ENCODE measurements around the gene SUN3.
A peak's percentile ranks its signal among the peaks of the same experiment; 100 is the strongest.

SUN3 gene

DNA sequence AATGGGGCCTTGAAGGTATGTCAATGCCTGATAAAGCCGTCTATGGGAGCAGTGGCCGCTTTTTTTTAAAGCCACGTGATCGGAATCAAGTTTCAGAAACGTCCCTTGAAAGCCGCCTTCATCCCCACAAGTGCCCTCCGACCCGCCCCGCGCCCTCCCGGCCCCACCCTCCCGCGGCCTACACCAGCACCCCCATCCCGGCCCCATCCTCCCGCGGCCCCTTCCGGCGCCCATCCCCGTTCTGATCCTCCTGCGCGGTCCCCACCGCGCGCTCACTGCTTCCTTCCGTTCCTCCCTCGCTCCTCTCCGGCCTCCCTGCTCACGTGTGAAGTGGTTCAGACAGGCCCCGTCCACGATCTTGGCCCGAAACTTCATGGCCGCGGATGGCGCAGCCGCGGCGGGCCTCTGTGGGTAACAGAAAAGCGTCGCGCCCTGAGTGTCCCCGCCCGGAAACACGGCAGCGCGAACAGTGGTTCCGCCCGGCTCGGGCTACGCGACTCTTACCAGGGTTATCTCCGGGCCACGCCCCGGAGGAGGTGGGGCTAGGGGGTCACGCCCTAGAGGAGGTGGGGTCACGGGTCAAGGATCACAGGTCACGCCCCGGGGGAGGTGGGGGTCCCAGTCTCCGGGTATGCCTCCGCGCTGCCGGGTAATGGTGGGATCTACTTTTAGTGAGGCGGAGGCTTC is 49.6 kb downstream of the SUN3 start, which contains the start of gene HUS1:
TSS of gene HUS1 (minus strand) at position 471 of the 687 bp plus-strand sequence. CDS start at position 375, 96 bp downstream.
- Histone ChIP-seq H2AFZ (ENCODE audit: low read depth, low read length) (peak within 1 kb of the TSS; percentile 88), H3K27me3 (ENCODE audit: control insufficient read depth in 1 of 2, insufficient read depth in 1 of 2, low read length in 2 of 2) (no peaks in the 10 kb centered on the region), H3K4me1 (ENCODE audit: control insufficient read depth, insufficient read depth, low read depth, low read length) (peaks cover 2% of the 10 kb centered on the region), H3K4me3 (ENCODE audit: insufficient read depth in 1 of 2, low read depth in 1 of 2, low read length in 2 of 2) (peak within 1 kb of the TSS; percentile 76 to 96), H2BK5ac (ENCODE audit: low read depth, low read length, poor library complexity, severe bottlenecking) (no peak within 1 kb of the TSS), H3K9ac (ENCODE audit: low read length) (peak within 1 kb of the TSS; percentile 95), H3K79me1 (replicated peaks; ENCODE audit: low read length, poor library complexity, severe bottlenecking) (peaks cover 14% of the 10 kb centered on the region), H3K23ac (ENCODE audit: low read length in 2 of 2) (peak within 1 kb of the TSS in 1 of 2 experiments; percentile 57), H2AK5ac (ENCODE audit: low read length, severe bottlenecking) (no peak within 1 kb of the TSS), H2BK15ac (ENCODE audit: low read depth, poor library complexity, severe bottlenecking) (peak within 1 kb of the TSS; percentile 6), H3K4me2 (ENCODE audit: low read length, poor library complexity, severe bottlenecking) (peak within 1 kb of the TSS; percentile 84), H4K8ac (ENCODE audit: low read length) (peak within 1 kb of the TSS; percentile 94), H2BK120ac (ENCODE audit: low read depth, low read length) (peak within 1 kb of the TSS; percentile 56), H4K91ac (ENCODE audit: low read length) (peak within 1 kb of the TSS; percentile 85), H3K36me3 (ENCODE audit: control insufficient read depth in 1 of 2, insufficient read depth in 2 of 2, low read depth in 1 of 2, low read length in 2 of 2) (peaks cover 18 to 38% of the 10 kb centered on the region in 2 experiments), H3K18ac (ENCODE audit: low read depth in 1 of 2, low read length in 2 of 2) (peak within 1 kb of the TSS; percentile 31 to 96), H3K14ac (ENCODE audit: low read length in 2 of 2) (peak within 1 kb of the TSS in 1 of 2 experiments; percentile 87), H2BK12ac (ENCODE audit: low read length in 2 of 2) (peak within 1 kb of the TSS in 1 of 2 experiments; percentile 4), H3K9me3 (ENCODE audit: control insufficient read depth, low read length) (no peaks in the 10 kb centered on the region), H3K27ac (ENCODE audit: low read length, poor library complexity, severe bottlenecking) (peak within 1 kb of the TSS; percentile 69), H3K4ac (ENCODE audit: low read depth in 1 of 2, low read length in 2 of 2) (peak within 1 kb of the TSS in 1 of 2 experiments; percentile 54)
- under 1% methylated on average over 56 of the region's 62 CpGs for WGBS
- DNase-seq = peak; percentile 83

DNA sequence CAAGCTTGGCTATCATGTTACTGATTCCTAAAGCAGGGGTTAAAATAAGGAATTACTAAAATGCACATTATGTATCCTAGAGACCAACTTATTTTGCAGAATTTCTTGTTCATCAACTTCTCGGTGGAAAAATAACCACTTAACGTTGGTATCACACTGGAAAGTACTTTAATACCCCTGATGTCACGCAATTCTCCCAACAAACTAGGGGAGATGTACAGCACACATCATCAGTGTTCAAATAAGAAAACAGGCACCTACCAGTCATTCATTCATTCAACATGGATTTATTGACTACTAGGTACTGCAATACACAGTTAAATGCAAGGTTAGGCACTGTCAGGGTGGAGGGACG is 50.1 kb downstream of the SUN3 start:
- Histone ChIP-seq H3K4ac (ENCODE audit: low read depth in 1 of 2, low read length in 2 of 2) (peak overlapping the region in 1 of 2 experiments; percentile 24), H3K23ac (ENCODE audit: low read length in 2 of 2) (no peak overlapping the region), H2BK15ac (ENCODE audit: low read depth, poor library complexity, severe bottlenecking) (peak overlapping the region; percentile 6), H3K27ac (ENCODE audit: low read length, poor library complexity, severe bottlenecking) (peak overlapping the region; percentile 18), H2BK5ac (ENCODE audit: low read depth, low read length, poor library complexity, severe bottlenecking) (no peak overlapping the region), H3K36me3 (ENCODE audit: control insufficient read depth in 1 of 2, insufficient read depth in 2 of 2, low read depth in 1 of 2, low read length in 2 of 2) (peaks cover 22 to 43% of the 10 kb centered on the region in 2 experiments), H3K14ac (ENCODE audit: low read length in 2 of 2) (no peak overlapping the region), H3K18ac (ENCODE audit: low read depth in 1 of 2, low read length in 2 of 2) (peak overlapping the region in 1 of 2 experiments; percentile 25), H3K4me3 (ENCODE audit: insufficient read depth in 1 of 2, low read depth in 1 of 2, low read length in 2 of 2) (peak overlapping the region; percentile 76 to 96), H2BK12ac (ENCODE audit: low read length in 2 of 2) (no peak overlapping the region), H2BK120ac (ENCODE audit: low read depth, low read length) (no peak overlapping the region), H3K4me1 (ENCODE audit: control insufficient read depth, insufficient read depth, low read depth, low read length) (peaks cover 2% of the 10 kb centered on the region), H3K79me1 (replicated peaks; ENCODE audit: low read length, poor library complexity, severe bottlenecking) (peaks cover 18% of the 10 kb centered on the region), H3K27me3 (ENCODE audit: control insufficient read depth in 1 of 2, insufficient read depth in 1 of 2, low read length in 2 of 2) (no peaks in the 10 kb centered on the region), H2AK5ac (ENCODE audit: low read length, severe bottlenecking) (no peak overlapping the region), H4K8ac (ENCODE audit: low read length) (peak overlapping the region; percentile 53), H4K91ac (ENCODE audit: low read length) (no peak overlapping the region), H3K9me3 (ENCODE audit: control insufficient read depth, low read length) (no peaks in the 10 kb centered on the region), H2AFZ (ENCODE audit: low read depth, low read length) (no peak overlapping the region), H3K9ac (ENCODE audit: low read length) (peak overlapping the region; percentile 95), H3K4me2 (ENCODE audit: low read length, poor library complexity, severe bottlenecking) (peak overlapping the region; percentile 84)
- WGBS = 31% methylated on average over 3 of the region's 4 CpGs
- no peak for DNase-seq

DNA sequence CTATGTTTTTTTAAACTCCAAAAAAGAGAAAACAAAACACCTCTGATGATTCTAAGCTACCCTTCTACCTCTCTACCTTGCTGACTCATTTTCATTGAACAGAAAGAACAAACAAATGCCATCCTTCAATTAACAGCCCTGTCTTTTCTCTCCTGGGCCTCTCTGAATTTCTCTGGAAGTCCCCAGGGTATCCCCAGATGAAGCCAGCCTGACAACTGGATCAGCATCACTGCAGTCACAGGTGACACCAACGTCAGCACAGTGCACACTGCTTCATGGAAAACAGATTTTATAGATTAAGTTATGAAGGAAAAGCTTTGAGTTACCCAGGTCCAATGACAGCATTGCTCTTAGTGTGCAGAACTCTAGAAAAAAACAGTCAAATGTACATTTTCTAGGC is 55.2 kb downstream of the SUN3 start:
- H2AK5ac ChIP-seq (ENCODE audit: low read length, severe bottlenecking) = no peak overlapping the region
- WGBS = 100% methylated on average over 1 of the region's 1 CpG
- no peak overlapping the region for H3K18ac ChIP-seq (ENCODE audit: low read depth in 1 of 2, low read length in 2 of 2)
- H2BK5ac ChIP-seq (ENCODE audit: low read depth, low read length, poor library complexity, severe bottlenecking) = no peak overlapping the region
- no peak overlapping the region for H2BK12ac ChIP-seq (ENCODE audit: low read length in 2 of 2)
- no peaks in the 10 kb centered on the region for H3K27me3 ChIP-seq (ENCODE audit: control insufficient read depth in 1 of 2, insufficient read depth in 1 of 2, low read length in 2 of 2)
- no peak overlapping the region for H3K27ac ChIP-seq (ENCODE audit: low read length, poor library complexity, severe bottlenecking)
- no peak overlapping the region for H4K91ac ChIP-seq (ENCODE audit: low read length)
- no peak overlapping the region for H2BK15ac ChIP-seq (ENCODE audit: low read depth, poor library complexity, severe bottlenecking)
- no peak overlapping the region for H4K8ac ChIP-seq (ENCODE audit: low read length)
- no peak overlapping the region for H3K4ac ChIP-seq (ENCODE audit: low read depth in 1 of 2, low read length in 2 of 2)
- peaks cover 28% of the 10 kb centered on the region for H3K79me1 ChIP-seq (replicated peaks; ENCODE audit: low read length, poor library complexity, severe bottlenecking)
- no peak overlapping the region for H3K9ac ChIP-seq (ENCODE audit: low read length)
- no peak overlapping the region for H3K14ac ChIP-seq (ENCODE audit: low read length in 2 of 2)
- peaks cover 3% of the 10 kb centered on the region for H3K4me1 ChIP-seq (ENCODE audit: control insufficient read depth, insufficient read depth, low read depth, low read length)
- no peak for DNase-seq
- H3K36me3 ChIP-seq (ENCODE audit: control insufficient read depth in 1 of 2, insufficient read depth in 2 of 2, low read depth in 1 of 2, low read length in 2 of 2) = peaks cover 37 to 78% of the 10 kb centered on the region in 2 experiments
- no peak overlapping the region for H3K23ac ChIP-seq (ENCODE audit: low read length in 2 of 2)
- no peak overlapping the region for H3K4me2 ChIP-seq (ENCODE audit: low read length, poor library complexity, severe bottlenecking)
- H3K9me3 ChIP-seq (ENCODE audit: control insufficient read depth, low read length) = no peaks in the 10 kb centered on the region
- no peak overlapping the region for H2AFZ ChIP-seq (ENCODE audit: low read depth, low read length)
- H3K4me3 ChIP-seq (ENCODE audit: insufficient read depth in 1 of 2, low read depth in 1 of 2, low read length in 2 of 2) = no peak overlapping the region
- no peak overlapping the region for H2BK120ac ChIP-seq (ENCODE audit: low read depth, low read length)

DNA sequence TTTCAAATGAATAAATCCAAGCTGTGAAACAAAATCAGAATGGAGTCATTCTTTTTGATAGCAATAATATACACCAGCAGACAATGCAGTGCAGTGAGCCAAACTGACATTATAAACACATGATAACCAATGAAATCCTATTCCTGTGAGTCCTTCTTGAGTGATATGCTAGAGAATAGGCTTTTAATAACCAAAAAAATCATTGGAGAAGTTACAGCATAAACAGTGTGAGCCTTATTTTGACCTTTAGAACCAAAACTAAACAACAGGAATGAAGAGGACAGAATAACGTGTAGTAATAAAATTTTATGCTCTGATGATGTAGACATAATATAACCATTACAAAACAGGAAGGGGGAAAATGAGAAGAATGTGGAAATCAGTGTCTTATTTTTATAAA is 58.1 kb downstream of the SUN3 start:
- Histone ChIP-seq H3K36me3 (ENCODE audit: control insufficient read depth in 1 of 2, insufficient read depth in 2 of 2, low read depth in 1 of 2, low read length in 2 of 2) (peaks cover 47 to 84% of the 10 kb centered on the region in 2 experiments), H3K4ac (ENCODE audit: low read depth in 1 of 2, low read length in 2 of 2) (no peak overlapping the region), H3K27me3 (ENCODE audit: control insufficient read depth in 1 of 2, insufficient read depth in 1 of 2, low read length in 2 of 2) (no peaks in the 10 kb centered on the region), H2BK5ac (ENCODE audit: low read depth, low read length, poor library complexity, severe bottlenecking) (no peak overlapping the region), H3K18ac (ENCODE audit: low read depth in 1 of 2, low read length in 2 of 2) (no peak overlapping the region), H3K23ac (ENCODE audit: low read length in 2 of 2) (no peak overlapping the region), H2BK120ac (ENCODE audit: low read depth, low read length) (no peak overlapping the region), H2BK12ac (ENCODE audit: low read length in 2 of 2) (no peak overlapping the region), H3K14ac (ENCODE audit: low read length in 2 of 2) (no peak overlapping the region), H3K9ac (ENCODE audit: low read length) (peak overlapping the region; percentile 35), H2AFZ (ENCODE audit: low read depth, low read length) (no peak overlapping the region), H2BK15ac (ENCODE audit: low read depth, poor library complexity, severe bottlenecking) (no peak overlapping the region), H3K4me2 (ENCODE audit: low read length, poor library complexity, severe bottlenecking) (no peak overlapping the region), H3K9me3 (ENCODE audit: control insufficient read depth, low read length) (no peaks in the 10 kb centered on the region), H3K79me1 (replicated peaks; ENCODE audit: low read length, poor library complexity, severe bottlenecking) (peaks cover 32% of the 10 kb centered on the region), H4K91ac (ENCODE audit: low read length) (no peak overlapping the region), H3K4me3 (ENCODE audit: insufficient read depth in 1 of 2, low read depth in 1 of 2, low read length in 2 of 2) (no peak overlapping the region), H3K27ac (ENCODE audit: low read length, poor library complexity, severe bottlenecking) (no peak overlapping the region), H2AK5ac (ENCODE audit: low read length, severe bottlenecking) (no peak overlapping the region), H3K4me1 (ENCODE audit: control insufficient read depth, insufficient read depth, low read depth, low read length) (peaks cover 2% of the 10 kb centered on the region), H4K8ac (ENCODE audit: low read length) (no peak overlapping the region)
- no CpG with 5 or more reads among the region's 1 CpG for WGBS
- DNase-seq = no peak
